NCI-H1436 (cell line): ENCODE data around the gene MMS19.
A peak's percentile ranks its signal among the peaks of the same experiment; 100 is the strongest.
"Not testable (repeated sequence)": the region's sequence is repeated elsewhere in the genome, so short reads cannot be mapped to it uniquely, and the experiment has no call there.

Source experiments
- DNase-seq: peaks from one replicate; lab custom pipeline; 2025; lab: John Stamatoyannopoulos, UW

Gene MMS19

DNA sequence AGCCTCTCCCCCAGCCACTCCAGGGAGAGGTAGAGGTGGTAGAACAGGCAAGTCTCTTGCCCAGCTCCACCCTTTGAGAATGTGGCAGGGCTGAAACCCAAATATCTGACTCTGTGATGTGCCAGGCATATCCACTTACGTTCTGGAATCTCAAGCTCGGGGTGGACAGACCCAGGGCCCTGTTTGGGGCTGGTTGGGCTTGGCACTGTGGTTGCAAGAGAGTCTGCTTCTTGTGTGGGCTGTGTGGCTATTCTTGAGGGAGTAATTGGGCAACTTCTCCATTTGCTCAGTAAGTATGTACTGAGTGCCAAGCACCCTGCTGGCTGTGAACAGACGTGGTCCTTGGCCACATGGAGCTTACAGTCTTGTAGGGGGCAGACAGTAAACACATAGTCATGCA lies 5.2 kb upstream of the MMS19 start:
- DNase-seq: no peak

DNA sequence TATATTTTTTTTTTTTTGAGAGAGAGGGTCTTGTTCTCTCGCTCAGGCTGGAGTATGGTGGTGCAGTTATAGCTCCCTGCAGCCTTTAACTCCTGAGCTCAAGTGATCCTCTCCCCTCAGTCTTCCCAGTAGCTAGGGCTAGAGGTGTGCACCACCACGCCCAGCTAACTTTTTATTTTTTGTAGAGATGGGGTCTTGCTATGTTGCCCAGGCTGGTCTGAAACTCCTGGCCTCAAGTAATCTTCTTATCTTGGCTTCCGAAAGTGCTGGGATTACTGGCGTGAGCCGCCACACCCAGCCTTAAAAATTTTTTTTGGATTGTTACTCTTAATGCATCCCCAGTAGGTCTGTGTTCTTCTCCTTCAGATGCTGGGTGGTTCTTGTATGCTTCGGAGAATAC lies 4.7 kb upstream of the MMS19 start:
- DNase-seq: no peak

DNA sequence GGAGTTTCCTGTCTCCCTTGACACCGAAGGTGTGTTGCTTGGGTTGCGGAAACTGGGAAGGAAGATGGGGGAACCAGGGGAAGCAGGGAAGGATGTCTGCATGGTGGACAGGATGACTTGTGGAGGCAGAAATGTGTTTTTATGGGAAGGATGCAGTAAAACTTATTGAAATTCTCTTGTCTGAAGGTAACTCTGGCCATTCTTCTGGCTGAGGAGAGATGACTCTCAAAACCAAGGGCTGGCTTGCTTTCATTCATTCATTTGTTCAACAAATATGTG lies 2.0 kb upstream of the MMS19 start:
- DNase-seq: no peak

DNA sequence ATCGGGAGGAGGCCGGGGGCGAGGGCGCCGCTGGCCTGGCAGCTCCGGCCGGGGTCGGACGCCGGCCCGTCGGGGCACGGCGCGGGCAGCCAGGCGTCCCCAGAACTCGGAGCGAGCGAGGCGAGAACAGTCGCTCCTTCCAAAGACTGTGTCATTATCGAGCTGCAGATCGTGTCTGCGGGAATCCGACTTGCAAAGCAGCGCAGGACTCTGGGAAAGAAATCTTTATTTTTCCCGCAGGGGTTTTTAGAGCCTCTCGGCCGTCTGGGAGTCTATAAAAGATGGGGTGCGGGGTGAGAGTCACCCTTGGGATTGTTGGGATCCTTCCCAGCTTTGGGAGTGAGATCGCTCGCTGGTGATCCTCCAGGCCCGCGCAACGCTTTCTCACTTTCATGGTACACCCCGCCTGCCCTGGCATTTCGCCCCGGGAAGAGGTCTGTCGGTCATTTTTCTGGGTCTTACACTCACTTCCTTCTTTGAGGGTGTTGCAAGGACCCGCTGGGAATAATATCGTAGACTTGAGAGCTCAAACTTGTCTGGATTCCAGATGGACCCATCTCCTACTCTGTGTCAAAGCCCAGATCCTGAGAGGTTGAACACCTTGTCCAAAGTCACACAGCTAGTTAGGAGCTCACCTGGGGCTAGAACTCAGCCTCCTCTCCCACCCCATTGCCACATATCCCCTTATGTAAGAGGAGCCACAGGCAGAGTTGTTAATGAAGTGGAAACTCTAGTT lies 1.5 kb upstream of the MMS19 start:
- DNase-seq: no peak

DNA sequence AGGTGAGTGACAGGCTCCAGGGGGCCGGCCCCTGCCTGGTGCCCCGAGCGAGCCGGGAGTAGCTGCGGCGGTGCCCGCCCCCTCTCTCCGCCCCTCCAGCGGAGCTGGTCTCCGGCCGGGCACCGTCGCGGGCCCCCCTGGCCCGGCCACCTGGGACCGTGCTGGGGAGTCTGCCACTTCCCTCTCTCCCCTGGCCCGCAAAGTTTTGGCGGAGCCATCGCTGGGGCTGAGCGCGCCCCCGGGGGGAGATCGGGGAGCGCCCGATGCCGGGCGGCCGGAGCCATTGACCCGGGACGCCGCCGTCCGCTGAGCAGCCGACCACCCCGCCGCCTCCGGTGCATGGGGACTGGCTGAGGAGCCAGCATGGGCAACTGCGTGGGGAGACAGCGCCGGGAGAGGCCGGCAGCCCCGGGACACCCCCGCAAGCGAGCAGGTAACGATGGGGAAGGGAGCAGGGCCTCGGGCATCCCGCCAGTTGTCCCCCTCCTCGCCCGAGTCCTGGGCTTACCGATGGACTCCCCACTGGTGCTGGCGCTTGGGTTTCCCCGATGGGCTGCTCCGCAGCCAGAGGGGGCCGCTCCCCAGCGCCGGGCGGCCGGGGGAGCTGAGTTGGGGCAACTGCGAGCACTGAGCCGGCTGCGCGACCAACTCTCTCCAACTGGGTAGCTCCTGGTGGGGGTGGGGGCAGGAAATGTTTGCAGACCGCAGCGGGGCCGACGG lies 779 bp upstream of the MMS19 start, which contains the start of gene UBTD1:
TSS of gene UBTD1 (plus strand) at position 84 of the 720 bp plus-strand sequence. CDS start at position 364, 280 bp downstream.
- DNase-seq: no peak

DNA sequence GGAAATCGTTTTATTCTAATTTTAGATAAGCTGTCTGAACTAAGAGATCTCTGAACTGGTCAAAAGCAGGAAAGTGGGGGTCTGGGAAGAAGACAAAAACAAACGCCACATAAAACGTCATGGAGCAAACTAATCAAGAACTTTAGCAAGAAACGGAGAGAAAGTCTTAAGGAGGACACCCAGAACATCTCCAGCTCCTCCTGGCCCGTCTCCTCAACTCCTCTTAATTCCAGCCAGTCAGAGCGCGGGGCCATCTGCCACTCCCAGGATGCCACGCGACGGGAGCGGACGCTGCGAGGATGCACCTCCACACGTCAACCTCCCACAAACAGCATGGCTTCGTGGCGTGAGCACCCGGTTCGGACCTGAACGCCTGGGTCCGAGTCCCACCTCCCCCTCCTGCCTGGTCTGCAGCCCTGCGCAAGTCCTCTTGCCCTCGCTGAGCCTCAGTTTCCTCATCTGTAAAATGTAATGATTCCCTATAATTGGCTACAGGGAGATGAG lies 598 bp downstream of the MMS19 start:
- DNase-seq: peak; percentile 42

DNA sequence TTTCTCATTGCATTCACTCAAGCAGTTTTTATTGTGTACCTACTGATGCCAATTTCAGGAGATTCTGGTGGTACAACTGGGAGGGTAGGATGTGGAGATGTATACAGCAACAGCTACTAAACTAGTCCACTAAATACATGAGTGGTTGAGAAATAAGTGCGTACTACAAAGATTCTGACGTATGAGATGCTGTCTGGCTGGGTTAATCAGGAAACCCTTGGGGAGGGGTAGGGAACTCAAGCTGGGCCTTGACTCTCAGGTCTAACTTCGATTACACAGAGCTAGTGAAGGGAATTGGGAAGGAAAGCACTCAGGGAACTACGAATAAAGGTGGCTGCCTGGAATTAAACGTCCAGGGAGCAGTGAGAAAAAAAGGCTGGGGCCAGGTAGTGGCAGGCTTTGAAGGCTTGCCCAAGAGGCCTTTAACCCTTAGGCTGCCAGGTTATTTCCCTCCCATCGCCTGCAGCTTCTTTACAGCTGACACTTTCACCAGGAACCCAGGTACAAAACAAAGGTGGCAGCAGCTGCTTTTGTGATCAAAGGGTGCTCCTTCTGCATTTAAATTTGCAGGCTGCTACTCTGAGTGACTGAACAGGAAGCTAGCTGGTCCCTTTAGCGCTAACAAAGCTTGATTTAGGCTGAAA lies 3.2 kb downstream of the MMS19 start:
- no peak for DNase-seq

DNA sequence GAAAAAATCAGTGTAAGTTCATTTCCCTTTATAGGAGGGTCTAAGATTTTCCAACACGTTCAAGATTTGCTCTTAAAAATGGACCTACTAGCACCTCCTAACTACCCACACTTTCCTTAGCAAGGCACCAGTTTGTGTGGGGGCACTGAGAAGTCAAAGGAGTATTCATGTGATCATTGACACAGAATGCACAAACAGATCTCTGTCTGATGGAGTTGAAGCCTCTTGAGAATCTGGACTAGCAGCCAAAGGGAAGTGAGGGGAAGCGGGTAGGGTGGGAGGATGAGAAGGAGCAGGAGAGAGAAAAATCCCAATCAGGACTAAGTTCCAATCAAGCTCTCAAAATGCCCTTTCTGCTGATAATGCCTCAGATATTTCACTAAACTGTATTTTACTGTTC lies 4.1 kb downstream of the MMS19 start:
- DNase-seq: no peak

DNA sequence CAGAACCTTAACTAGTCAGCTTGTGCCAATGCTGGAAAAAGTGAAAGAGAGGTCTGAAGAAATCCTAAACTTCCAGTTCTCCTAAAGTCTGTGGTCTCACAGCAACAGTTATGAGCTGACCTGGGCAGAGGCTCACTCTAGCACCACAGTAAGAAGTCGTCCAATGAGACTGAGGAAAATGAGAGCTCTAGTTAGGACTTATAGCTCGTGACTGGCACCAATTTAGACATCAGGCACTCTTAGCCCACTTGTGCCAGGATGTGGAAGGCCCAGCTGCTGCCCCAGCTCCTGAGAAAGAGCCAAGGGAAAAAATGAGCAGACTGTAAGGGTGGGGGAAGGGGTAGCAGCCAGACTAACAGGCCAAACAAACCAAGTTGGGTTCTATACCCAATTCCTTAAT lies 7.6 kb downstream of the MMS19 start:
- no peak for DNase-seq

DNA sequence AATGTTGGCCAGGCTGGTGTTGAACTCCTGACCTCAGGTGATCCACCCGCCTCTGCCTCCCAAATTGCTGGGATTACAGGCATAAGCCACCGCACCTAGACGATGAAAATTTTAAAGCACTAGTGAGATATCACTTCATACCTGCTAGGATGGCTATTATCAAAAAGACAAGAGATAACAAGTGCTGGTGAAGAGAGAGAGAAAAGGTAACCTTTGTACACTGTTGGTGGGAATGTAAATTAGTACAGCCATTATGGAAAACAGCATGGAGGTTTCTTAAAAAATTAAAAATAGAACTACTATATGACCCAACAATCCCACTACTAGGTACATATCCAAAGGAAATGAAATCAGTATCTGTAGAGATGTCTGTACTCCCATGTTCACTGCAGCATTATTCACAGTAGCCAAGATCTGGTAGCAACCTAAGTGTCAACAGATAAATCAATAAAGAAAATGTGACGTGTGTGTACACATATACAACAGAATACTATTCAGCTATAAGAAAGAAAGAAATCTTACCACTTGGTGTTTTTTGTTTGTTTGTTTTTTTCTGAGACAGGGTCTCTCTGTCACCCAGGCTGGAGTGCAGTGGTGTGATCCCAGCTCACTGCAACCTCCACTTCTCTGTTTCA lies 12.5 kb downstream of the MMS19 start:
- no peak for DNase-seq

DNA sequence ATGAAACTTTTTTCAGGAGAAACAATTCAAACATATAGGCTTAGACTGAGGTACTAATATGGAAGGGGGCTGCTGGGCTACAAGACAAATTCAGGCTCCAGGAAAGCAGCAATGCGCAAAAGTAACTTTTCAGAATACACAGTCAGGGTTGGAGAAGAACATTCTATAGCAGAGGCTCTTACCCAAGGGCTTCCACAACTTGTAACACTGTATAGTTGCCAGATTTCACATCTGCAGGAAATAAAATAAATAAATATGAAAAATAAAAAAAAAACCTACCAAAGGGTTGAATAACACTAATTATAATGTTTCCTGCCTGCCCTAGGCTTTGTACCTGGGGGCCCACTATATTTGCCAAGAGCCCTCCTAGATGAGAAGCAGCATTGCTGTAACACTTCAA lies 14.3 kb downstream of the MMS19 start:
- DNase-seq: no peak

DNA sequence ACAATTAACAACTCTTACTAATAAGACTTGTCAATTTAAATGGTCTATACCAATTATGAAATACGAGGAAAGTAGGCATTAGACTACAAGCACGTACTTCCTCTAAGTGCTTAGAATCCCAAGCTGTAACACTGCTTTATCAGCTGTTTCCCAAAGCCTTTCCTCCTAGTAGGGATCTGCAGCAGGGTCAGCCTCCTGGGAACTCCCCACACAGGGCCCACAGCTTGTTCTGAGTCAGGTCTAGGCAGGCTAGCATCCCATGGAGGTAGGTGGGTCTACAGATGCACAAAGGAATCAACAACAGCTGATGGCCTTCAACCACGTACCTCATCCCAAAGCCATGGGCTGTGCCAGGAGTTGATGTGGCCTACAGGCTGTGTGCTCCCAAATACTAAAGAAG lies 14.7 kb downstream of the MMS19 start:
- no peak for DNase-seq

DNA sequence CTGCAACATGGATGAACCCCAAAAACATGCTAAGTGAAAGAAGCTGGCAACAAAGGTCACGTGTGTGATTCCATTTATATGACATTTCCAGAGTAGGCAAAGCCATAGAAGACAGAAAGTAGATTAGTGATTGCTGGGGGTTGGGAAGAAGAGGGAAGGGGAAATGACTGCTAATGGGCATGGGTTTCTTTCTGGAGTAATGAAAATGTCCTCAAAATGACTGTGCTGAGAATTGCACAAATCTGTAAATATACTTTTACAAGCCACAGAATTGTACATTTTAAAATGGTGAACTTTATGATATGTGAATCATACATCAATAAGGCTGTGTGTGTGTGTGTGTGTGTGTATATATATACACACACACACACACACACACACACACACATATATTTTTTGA lies 15.8 kb downstream of the MMS19 start:
- DNase-seq: no peak

DNA sequence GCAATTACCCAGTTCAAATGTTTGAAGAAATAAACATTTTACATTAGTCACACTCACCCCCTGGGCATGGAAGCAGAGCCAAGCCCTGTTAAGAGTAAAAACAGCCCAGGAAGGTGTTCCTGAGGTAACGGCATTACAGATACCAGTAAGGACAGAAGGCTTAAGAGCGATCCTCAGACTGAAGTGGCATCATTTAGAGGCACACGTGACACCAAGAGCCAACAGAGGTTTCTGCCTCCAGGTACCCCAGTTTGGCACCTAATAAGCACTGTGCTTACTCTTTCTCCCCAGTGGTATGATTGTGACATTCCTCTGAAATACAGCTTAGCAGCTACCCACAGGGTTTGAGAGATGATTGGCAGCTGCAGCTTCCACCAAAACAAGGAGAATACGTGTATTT lies 17.2 kb downstream of the MMS19 start:
- no peak for DNase-seq

DNA sequence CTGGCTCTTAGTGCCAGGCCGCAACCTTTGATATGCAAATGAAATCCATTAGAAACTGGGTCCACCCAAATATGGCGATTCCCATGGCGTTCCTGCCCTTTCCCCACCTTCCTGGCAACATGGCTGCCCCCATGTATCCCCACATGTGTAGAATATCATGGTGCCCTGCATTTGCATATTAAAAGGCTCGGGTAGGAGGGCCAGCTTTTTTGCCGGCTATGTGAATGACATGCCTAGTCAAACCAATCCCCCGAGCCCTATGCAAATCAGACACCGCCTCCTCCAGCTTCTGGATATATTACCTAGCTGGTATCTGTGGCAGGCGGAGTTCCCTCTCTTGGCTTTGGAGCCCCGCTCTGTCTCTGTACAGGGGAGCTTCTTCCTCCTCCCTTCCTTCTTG lies 18.3 kb downstream of the MMS19 start:
- no peak for DNase-seq

DNA sequence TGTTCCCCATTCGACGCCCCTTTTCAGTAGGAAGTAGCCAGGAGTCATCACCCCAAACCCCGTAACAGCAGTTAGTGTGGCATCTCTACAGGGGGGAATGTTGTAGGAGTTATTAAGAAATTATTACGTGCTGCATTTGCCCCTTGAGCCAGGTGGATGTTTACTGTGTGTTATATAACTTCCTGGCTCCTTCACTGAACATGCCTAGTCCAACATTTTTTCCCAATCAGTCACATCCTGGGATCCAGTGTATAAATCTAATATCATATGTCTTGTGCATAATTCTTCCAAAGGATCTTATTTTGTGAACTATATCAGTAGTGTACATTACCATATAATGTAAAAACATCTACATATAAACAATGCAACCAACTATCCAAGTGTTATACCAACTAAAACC lies 18.8 kb downstream of the MMS19 start:
- DNase-seq: not testable (repeated sequence)

DNA sequence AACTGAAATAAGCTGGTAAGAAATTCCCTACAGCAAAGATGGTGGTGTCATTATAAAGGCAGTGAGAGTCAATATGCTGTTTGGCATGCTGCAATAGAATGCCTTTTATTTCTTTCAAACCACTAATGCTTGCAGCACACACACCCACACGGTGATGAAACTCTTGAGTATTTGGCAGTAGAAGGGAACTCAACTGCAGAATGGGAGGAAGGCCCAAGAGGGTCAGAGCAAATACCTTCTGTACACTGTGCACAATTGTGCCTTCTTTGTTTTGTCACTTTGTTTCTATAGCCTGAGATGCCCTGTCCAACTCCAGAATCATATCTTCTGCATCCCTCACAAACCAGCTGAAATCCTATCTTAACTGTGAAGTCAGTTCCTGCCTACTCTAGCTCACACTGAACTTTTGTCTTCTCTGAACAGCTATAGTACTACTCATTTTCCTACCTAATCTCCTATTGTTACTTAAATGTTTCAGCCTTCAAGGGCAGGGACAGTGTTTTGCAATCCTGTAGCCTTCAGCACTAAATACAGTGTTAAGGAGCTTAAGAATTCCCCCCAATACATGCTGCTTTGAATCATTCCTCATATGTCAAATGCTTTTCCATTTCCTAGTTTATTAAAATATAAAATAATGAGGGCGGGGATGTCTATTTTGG lies 22.2 kb downstream of the MMS19 start:
- no peak for DNase-seq

DNA sequence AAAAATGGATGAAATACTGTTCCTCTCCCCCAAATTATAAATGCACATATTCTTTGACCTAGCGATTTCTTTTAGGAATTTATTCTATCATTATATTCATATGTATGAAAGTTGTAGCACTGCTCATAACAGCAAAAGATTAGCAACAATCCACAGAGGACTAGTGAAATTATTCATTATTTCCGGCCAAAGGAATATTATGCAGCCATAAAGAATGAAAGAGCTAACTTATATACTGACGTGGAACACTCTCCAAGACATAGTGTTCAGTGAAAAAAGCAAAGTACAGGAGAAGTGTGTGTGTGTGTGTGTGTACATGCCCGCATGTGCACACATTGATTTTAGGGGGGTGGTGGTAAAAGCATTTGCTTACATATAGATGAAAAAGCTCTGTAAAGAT lies 23.3 kb downstream of the MMS19 start:
- DNase-seq: no peak

DNA sequence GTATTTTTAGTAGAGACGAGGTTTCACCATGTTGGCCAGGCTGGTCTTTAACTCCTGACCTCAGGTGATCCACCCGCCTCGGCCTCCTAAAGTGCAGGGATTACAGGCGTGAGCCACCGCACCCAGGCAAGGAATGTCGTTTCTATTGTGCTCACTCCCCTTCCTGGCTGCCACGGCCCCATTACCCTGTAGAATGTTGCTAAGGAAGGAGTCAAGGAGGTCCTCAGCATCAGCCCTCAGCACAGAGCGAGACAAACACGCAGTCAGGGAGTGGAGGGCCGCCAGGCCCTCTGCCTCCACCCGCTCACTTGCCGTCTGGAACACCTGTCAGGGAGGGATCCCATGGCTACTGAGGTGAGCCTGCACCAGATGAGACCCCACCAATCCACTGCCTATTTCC lies 29.4 kb downstream of the MMS19 start:
- DNase-seq: not testable (repeated sequence)

DNA sequence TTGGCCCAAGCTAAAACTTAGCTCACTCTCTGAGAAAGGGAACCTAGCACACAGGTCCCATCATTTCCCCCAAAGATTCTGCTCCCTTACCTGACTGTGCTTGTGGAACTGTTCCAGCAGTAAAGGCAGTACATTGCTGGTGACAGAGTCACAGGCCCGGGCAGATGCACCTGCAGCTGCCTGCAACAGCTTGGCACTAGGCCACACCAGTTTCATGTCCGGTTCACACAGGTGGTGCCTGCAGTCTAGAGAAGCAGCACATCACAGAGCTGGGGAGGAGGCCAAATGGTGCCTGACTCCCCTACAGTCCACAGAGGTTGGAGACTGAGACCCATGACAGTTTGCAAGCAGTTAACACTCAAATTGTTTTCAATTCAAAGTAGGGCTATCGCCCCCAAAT lies 30.1 kb downstream of the MMS19 start:
- DNase-seq: no peak

DNA sequence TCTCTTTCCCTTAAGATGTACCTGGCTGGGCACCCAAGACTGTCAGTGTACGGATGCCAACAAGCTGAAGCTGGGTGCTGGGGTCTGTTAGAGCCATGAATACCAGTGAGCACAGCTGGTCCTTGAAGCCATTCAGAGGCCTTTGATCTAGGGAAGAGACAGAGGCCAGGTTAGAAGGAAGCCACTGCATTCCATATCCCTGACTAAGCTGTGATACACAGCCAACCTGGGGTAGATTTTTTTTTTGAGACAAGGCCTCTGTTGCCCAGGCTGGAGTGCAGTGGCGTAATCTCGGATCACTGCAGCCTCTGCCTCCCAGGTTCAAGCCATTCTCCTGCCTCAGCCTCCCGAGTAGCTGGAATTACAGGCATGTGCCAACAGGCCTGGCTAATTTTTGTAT lies 31.5 kb downstream of the MMS19 start:
- DNase-seq: no peak

DNA sequence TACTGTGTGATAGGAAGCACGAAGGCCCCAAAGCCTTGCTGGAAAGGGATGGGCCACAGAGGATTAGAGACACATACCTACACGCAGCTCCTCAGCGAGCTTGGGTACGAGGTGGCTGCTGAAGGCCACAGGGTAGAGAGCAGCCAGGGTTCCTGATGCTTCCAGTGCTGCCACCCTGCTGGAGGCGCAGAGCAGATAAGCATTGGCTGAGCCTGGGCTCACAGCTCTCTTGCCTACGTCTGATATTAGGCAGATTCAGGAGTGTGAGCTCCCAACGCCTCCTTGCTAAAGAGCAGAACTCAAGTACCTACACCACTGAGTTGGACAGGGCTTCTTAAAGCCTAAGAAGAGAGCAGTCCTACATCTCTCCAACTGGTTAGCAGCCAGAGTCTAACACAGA lies 32.2 kb downstream of the MMS19 start:
- no peak for DNase-seq
